ENCODE measurements around the gene RNU4-1. TPM values are rescaled to one million over a fixed set of nuclear protein-coding genes. Genes with fewer than 3 reads are reported as not detected.

The RNU4-1 gene
- total RNA-seq, 1 experiment from 2014 or later, result 2,323 TPM

GRCh38 chr12:120331390-120331789, 38.4 kb upstream of the RNU4-1 start:
- Histone ChIP-seq H3K9me2 (ENCODE audit: insufficient read depth) (no peaks in the 10 kb centered on the region), H3K9ac (ENCODE audit: low read length) (no peak overlapping the region), H3K4me3 (replicated peaks in 1 of 2; ENCODE audit: low read depth in 1 of 2, low read length in 2 of 2) (no peak overlapping the region), H3K27ac (ENCODE audit: low read depth, low read length) (no peak overlapping the region), H4K20me1 (ENCODE audit: insufficient read depth) (no peaks in the 10 kb centered on the region), H3K79me2 (ENCODE audit: insufficient read depth, low read length) (no peaks in the 10 kb centered on the region), H3K9me3 (ENCODE audit: control insufficient read depth in 1 of 2, insufficient read depth in 1 of 2, low read depth in 1 of 2, low read length in 2 of 2) (no peaks in the 10 kb centered on the region), H2AFZ (ENCODE audit: low read depth, low read length, poor library complexity, severe bottlenecking) (no peak overlapping the region), H3K27me3 (ENCODE audit: insufficient read depth, low read length) (no peaks in the 10 kb centered on the region), H3K36me3 (ENCODE audit: control insufficient read depth in 1 of 2, insufficient read depth in 2 of 2, low read length in 2 of 2) (no peaks in the 10 kb centered on the region), H3K4me1 (ENCODE audit: control insufficient read depth in 1 of 2, insufficient read depth in 2 of 2, low read length in 2 of 2) (no peaks in the 10 kb centered on the region), H3K4me2 (ENCODE audit: low read length) (no peak overlapping the region)
- intact Hi-C loops (cut with micrococcal nuclease), result loop anchor here (10.0 kb wide), 1 partner anchor 383 kb away; the partner anchor contains the start of gene UNC119B
- ChIA-PET CTCF (no interaction called here), POLR2A (no interaction called here), RAD21 (ENCODE audit: low non-redundant PET in 1 of 2, low total read pairs in 2 of 2, uncharacterized antibody in 2 of 2, unreplicated experiment in 2 of 2) (no interaction called here)
- no TSS peak for BruUV-seq (replicated peaks)
- no peak for ATAC-seq
- no peak for DNase-seq (ENCODE audit: low read depth, low spot score)
- TF ChIP-seq ELF1 (IDR thresholded peaks at IDR 0.05; ENCODE audit: borderline replicate concordance, low read depth) (no peak), SRF (IDR thresholded peaks at IDR 0.05; ENCODE audit: low read depth) (no peak), EZH2phosphoT487 (IDR thresholded peaks at IDR 0.05; ENCODE audit: borderline replicate concordance) (no peak), ZNF274 (IDR thresholded peaks at IDR 0.05; ENCODE audit: low read depth, low read length) (no peak), REST (IDR thresholded peaks at IDR 0.05; ENCODE audit: low read depth) (no peak), SP1 (IDR thresholded peaks at IDR 0.05; ENCODE audit: low read depth) (no peak)

- intact Hi-C loops (cut with micrococcal nuclease), result loop anchor here (5.0 to 10.0 kb wide), 3 partner anchors 207 to 679 kb away; partner anchors contain the start of genes POP5 and RNF10
- TF ChIP-seq FOSL1 (IDR thresholded peaks at IDR 0.05; ENCODE audit: low read depth) (no peak), ATF3 (IDR thresholded peaks at IDR 0.05) (no peak), ELF1 (IDR thresholded peaks at IDR 0.05; ENCODE audit: borderline replicate concordance, low read depth) (no peak), YY1 (IDR thresholded peaks at IDR 0.05; ENCODE audit: extremely low read depth, insufficient replicate concordance, low read depth, low read length) (no peak), TCF7L2 (IDR thresholded peaks at IDR 0.05; ENCODE audit: borderline replicate concordance, extremely low read depth, insufficient read depth, insufficient read length) (no peak), ZBTB33 (IDR thresholded peaks at IDR 0.05; ENCODE audit: extremely low read depth, insufficient replicate concordance, low read length) (no peak), SIN3A (IDR thresholded peaks at IDR 0.05; ENCODE audit: low read depth) (no peak)
Measured at GRCh38 chr12:120328228-120328627, 35.2 kb upstream of the RNU4-1 start.

More at GRCh38 chr12:120328228-120328627, 35.2 kb upstream of the RNU4-1 start:
- DNase-seq (ENCODE audit: low read depth, low spot score) (no peak), ATAC-seq (no peak)
- H3K9me3 ChIP-seq (ENCODE audit: control insufficient read depth in 1 of 2, insufficient read depth in 1 of 2, low read depth in 1 of 2, low read length in 2 of 2), result no peaks in the 10 kb centered on the region
- no peak overlapping the region for H3K9ac ChIP-seq (ENCODE audit: low read length)
- peaks cover 0 to 8% of the 10 kb centered on the region in 2 experiments; a peak in 1 of 4 replicates for H3K4me1 ChIP-seq (ENCODE audit: control insufficient read depth in 1 of 2, insufficient read depth in 2 of 2, low read length in 2 of 2)
- no peaks in the 10 kb centered on the region for H3K36me3 ChIP-seq (ENCODE audit: control insufficient read depth in 1 of 2, insufficient read depth in 2 of 2, low read length in 2 of 2)
- POLR2A ChIA-PET, result no interaction called here
- H3K4me2 ChIP-seq (ENCODE audit: low read length), result no peak overlapping the region
- H2AFZ ChIP-seq (ENCODE audit: low read depth, low read length, poor library complexity, severe bottlenecking), result no peak overlapping the region
- H4K20me1 ChIP-seq (ENCODE audit: insufficient read depth), result no peaks in the 10 kb centered on the region
- CTCF ChIA-PET, result no interaction called here
- no peak overlapping the region for H3K4me3 ChIP-seq (replicated peaks in 1 of 2; ENCODE audit: low read depth in 1 of 2, low read length in 2 of 2)
- no peaks in the 10 kb centered on the region for H3K27me3 ChIP-seq (ENCODE audit: insufficient read depth, low read length)
- H3K27ac ChIP-seq (ENCODE audit: low read depth, low read length), result no peak overlapping the region
- no peaks in the 10 kb centered on the region for H3K79me2 ChIP-seq (ENCODE audit: insufficient read depth, low read length)
- no TSS peak for BruUV-seq (replicated peaks)
- RAD21 ChIA-PET (ENCODE audit: low non-redundant PET in 1 of 2, low total read pairs in 2 of 2, uncharacterized antibody in 2 of 2, unreplicated experiment in 2 of 2), result no interaction called here
- H3K9me2 ChIP-seq (ENCODE audit: insufficient read depth), result no peaks in the 10 kb centered on the region
